Common myeloid progenitor, CD34-positive (primary cell): ENCODE results near the gene JMJD1C.

Experiments used
- CTCF ChIA-PET: fragments of 350-600 bp; sonication (Branson Sonifier 250); formaldehyde crosslinking; loops from one replicate; lab custom pipeline; 2021; ENCODE audit warnings: antibody characterized with exemption; lab: Charles Lee
- POLR2A ChIA-PET: fragments of 350-600 bp; sonication (Branson Sonifier 250); formaldehyde crosslinking; loops from one replicate; lab custom pipeline; 2021; ENCODE audit warnings: antibody characterized with exemption; lab: Charles Lee
- DNase-seq, 3 donors: peaks; one replicate each; pipeline versions ENCODE4 v3.0.0 to v3.0.0-alpha.2; 2013
- H3K27ac ChIP-seq, 2 experiments: 1 replicate in 1 of 2; 2 replicates in 1 of 2; pipeline ENCODE4 v1.7.0; 2013; ENCODE audit warnings: inconsistent platforms in 2 of 2, low read length in 2 of 2, mild to moderate bottlenecking in 2 of 2, low read depth in 1 of 2, moderate library complexity in 1 of 2; ENCODE audit not compliant: severe bottlenecking in 2 of 2, insufficient read depth in 1 of 2, poor library complexity in 1 of 2
- H3K27me3 ChIP-seq, 5 experiments: replicated peaks in 2 of 5; 1 replicate in 3 of 5; 2 replicates in 2 of 5; pipeline versions ENCODE4 v1.6.1 to v1.7.0; 2013; ENCODE audit warnings: low read length in 4 of 5, mild to moderate bottlenecking in 2 of 5, moderate library complexity in 2 of 5, inconsistent platforms in 1 of 5; ENCODE audit not compliant: insufficient read depth in 5 of 5, control insufficient read depth in 4 of 5
- H3K36me3 ChIP-seq, 4 experiments: 1 replicate in 2 of 4; 2 replicates in 2 of 4; pipeline versions ENCODE4 v1.6.1 to v1.7.0; 2013; ENCODE audit warnings: low read length in 3 of 4, control low read depth in 1 of 4, mild to moderate bottlenecking in 1 of 4; ENCODE audit not compliant: control insufficient read depth in 4 of 4, insufficient read depth in 4 of 4
- H3K4me1 ChIP-seq, 4 experiments: 1 replicate in 3 of 4; 2 replicates in 1 of 4; pipeline versions ENCODE4 v1.6.1 to v1.7.1; 2013; ENCODE audit warnings: low read length in 3 of 4, mild to moderate bottlenecking in 3 of 4, control low read depth in 1 of 4, inconsistent platforms in 1 of 4, moderate library complexity in 1 of 4; ENCODE audit not compliant: control insufficient read depth in 4 of 4, insufficient read depth in 4 of 4; ENCODE audit errors: control extremely low read depth in 1 of 4
- H3K4me3 ChIP-seq, 7 experiments: 1 replicate in 4 of 7; 2 replicates in 3 of 7; pipeline versions ENCODE4 v1.5.1 to v1.7.0; 2013; ENCODE audit warnings: mild to moderate bottlenecking in 7 of 7, low read length in 6 of 7, moderate library complexity in 6 of 7, inconsistent platforms in 2 of 7, low read depth in 2 of 7, control low read depth in 1 of 7; ENCODE audit not compliant: insufficient read depth in 4 of 7, control insufficient read depth in 1 of 7; ENCODE audit errors: extremely low read depth in 1 of 7
- H3K9me3 ChIP-seq, 5 experiments: 1 replicate in 4 of 5; 2 replicates in 1 of 5; pipeline versions ENCODE4 v1.6.1 to v1.7.1; 2013; ENCODE audit warnings: low read length in 4 of 5, mild to moderate bottlenecking in 2 of 5, inconsistent platforms in 1 of 5, low read depth in 1 of 5, moderate library complexity in 1 of 5; ENCODE audit not compliant: control insufficient read depth in 4 of 5, insufficient read depth in 2 of 5; ENCODE audit errors: control extremely low read depth in 1 of 5
- whole genome bisulfite sequencing: methylation state at CpG from one replicate; pipeline ENCODE4 v1.1.5; 2013; ENCODE audit not compliant: insufficient coverage; 5-methylcytosine and 5-hydroxymethylcytosine counted together

JMJD1C gene

DNA sequence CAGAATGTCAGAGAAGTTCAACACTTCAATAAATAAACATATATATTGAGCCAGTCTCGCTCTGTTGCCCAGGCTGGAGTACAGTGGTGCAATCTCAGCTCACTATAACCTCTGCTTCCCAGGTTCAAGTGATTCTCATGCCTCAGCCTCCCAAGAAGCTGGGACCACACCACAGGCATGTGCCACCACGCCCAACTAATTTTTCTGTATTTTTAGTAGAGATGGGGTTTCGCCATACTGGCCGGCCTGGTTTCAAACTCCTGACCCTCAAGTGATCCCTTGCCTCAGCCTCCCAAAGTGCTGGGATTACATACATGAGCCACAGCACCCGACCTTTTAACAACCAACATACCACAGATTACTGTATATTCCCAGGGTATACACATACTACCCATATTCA is 134.2 kb downstream of the JMJD1C start:
- H3K4me1 ChIP-seq: no peaks in the 10 kb centered on the region
- POLR2A ChIA-PET: no interaction called here
- H3K27ac ChIP-seq: no peak overlapping the region
- CTCF ChIA-PET: no interaction called here
- H3K27me3 ChIP-seq: no peaks in the 10 kb centered on the region
- H3K36me3 ChIP-seq: no peaks in the 10 kb centered on the region
- H3K9me3 ChIP-seq: no peaks in the 10 kb centered on the region
- DNase-seq: no peak
- H3K4me3 ChIP-seq: no peak overlapping the region
- 100% methylated on average over 4 of the region's 5 CpGs for WGBS

DNA sequence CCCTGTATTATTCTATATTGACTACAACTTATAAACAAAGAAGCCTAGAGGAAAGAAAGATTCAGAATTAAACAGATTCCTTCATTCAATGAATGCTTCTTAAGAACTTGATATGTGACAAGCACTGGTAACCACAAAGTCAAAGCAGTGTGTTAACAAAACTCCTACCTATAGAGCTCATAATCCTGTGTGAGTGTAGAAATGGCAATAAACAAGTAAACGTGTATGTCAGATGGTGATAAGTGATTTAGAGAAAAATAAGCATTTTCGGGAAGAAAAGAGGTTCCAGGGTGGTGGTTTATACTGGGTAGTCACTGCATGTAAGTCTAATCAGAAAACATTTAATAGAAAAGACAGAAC is 141.3 kb downstream of the JMJD1C start:
- 100% methylated on average over 1 of the region's 2 CpGs for WGBS
- CTCF ChIA-PET: no interaction called here
- DNase-seq: no peak
- H3K27ac ChIP-seq: no peak overlapping the region
- POLR2A ChIA-PET: no interaction called here
- peaks cover 0 to 2% (median 0%) of the 10 kb centered on the region in 4 experiments for H3K4me1 ChIP-seq
- no peaks in the 10 kb centered on the region for H3K9me3 ChIP-seq
- no peaks in the 10 kb centered on the region for H3K27me3 ChIP-seq
- no peak overlapping the region for H3K4me3 ChIP-seq
- H3K36me3 ChIP-seq: peaks cover 0 to 5% (median 2%) of the 10 kb centered on the region in 4 experiments

DNA sequence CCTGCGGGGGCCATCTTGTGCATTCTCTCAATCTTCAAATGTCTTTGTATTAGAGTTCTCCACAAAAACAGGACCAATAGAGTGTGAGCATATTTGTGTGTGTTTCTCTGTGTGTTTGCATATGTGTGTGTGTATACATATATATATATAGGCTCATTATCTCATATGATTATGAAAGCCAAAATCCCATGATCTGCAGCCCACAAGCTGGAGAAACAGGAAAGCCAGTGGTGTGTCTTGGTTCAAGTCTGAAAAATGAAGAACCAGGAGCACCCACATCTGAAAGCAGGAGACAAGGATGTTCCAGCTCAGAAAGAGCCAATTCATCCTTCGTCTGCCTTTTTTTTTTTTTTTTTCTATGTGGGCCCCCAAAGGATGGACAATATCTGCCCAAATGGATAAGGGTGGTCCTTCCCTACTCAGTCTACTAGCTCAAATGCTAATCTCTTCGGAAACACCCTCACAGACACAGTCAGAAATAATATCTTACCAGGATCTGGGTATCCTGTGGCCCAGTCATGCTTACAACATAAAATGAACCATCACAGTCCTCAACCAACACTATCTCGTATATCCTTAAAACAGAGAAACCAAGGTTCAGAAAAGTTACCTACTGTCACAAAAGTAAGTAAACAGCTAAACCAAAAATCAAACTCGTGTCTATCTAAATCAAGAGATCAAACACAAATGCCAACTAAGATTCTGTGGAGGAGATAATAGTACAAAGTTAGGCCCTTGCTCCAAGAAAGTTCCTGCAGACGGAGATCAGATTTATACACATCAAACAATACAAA is 141.9 kb downstream of the JMJD1C start:
- peak in 1 of 3 donors; percentile 4 for DNase-seq
- 90% methylated on average over 2 of the region's 6 CpGs for WGBS
- Histone ChIP-seq H3K9me3 (no peaks in the 10 kb centered on the region), H3K36me3 (peaks cover 0 to 5% (median 2%) of the 10 kb centered on the region in 4 experiments), H3K27me3 (no peaks in the 10 kb centered on the region), H3K27ac (no peak overlapping the region), H3K4me3 (no peak overlapping the region), H3K4me1 (peaks cover 0 to 2% (median 0%) of the 10 kb centered on the region in 4 experiments)
- CTCF ChIA-PET: no interaction called here
- POLR2A ChIA-PET: no interaction called here

DNA sequence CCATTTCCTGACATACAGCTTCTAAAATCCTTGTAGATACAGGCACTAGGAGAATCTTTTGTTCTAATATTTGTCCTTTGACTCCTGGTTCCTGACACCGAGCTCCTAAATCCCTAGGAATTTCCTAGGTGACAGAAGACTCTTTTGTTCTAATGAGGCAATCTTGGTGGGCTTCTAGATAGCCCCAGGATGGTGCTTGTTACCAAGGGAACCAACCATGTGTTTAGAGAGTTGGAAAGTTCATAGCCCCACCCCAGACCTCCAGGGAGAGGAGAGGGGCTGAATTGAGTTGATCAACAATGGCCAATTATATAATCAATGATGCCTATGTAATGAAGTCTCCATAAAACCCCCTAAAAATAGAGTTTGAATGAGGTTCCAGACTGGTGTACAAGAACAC is 145.1 kb downstream of the JMJD1C start:
- H3K27me3 ChIP-seq: no peaks in the 10 kb centered on the region
- WGBS: 93% methylated on average over 1 of the region's 1 CpG
- peaks cover 0 to 2% (median 0%) of the 10 kb centered on the region in 4 experiments for H3K4me1 ChIP-seq
- no peaks in the 10 kb centered on the region for H3K9me3 ChIP-seq
- H3K36me3 ChIP-seq: peaks cover 0 to 5% (median 2%) of the 10 kb centered on the region in 4 experiments
- H3K27ac ChIP-seq: no peak overlapping the region
- ChIA-PET POLR2A (no interaction called here), CTCF (interaction anchor here (0.8 to 1.0 kb wide), 3 partner anchors 28 to 35 kb away, joined by 3 to 4 read pairs (median 3); no protein-coding TSS in a partner anchor)
- DNase-seq: no peak
- no peak overlapping the region for H3K4me3 ChIP-seq

DNA sequence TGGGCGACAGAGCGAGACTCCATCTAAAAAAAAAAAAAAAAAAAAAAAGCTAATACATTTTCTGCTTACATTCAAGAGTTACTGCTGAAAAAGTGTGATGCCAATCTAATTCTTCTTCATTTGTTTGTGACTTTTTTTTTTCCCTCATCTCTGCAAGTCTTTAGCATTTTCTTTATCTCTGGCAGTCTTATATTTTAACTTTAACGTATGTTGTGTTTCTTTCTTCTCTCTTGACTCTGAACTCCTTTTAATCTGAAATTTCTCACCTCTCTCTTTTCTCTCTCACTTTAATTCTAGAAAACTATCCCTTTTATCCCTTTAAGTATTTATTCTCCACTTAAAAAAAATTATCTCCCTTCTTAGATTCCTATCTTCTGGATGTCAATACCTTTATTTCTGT is 146.5 kb downstream of the JMJD1C start:
- no peak for DNase-seq
- Histone ChIP-seq H3K4me1 (peaks cover 0 to 2% (median 0%) of the 10 kb centered on the region in 4 experiments), H3K27ac (no peak overlapping the region), H3K27me3 (no peaks in the 10 kb centered on the region), H3K4me3 (no peak overlapping the region), H3K9me3 (no peaks in the 10 kb centered on the region), H3K36me3 (peaks cover 0 to 5% (median 3%) of the 10 kb centered on the region in 4 experiments)
- ChIA-PET POLR2A (no interaction called here), CTCF (interaction anchor here (0.6 kb wide), 1 partner anchor 323 kb away, joined by 4 read pairs; no protein-coding TSS in a partner anchor)
- WGBS: no CpG with 5 or more reads among the region's 3 CpGs

DNA sequence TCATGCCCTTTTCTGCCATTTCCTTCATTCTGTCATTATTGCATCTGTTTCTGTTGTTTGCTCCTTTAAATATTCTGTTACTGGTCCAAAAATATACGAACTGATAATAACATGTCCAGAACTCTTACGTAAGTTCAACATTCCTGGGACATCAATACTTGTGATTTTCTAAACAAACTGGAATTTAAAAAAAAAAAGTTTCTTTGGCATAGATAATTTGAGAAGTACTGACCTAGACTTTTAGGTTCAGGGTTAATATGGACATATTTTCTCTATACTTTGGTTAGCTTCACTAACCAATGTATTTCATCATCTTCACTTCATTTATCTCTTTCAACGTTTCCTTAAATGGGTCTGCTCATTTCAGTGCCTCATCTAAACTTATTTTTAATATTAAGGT is 147.3 kb downstream of the JMJD1C start:
- no peaks in the 10 kb centered on the region for H3K9me3 ChIP-seq
- CTCF ChIA-PET: interaction anchor here (0.6 kb wide), 1 partner anchor 324 kb away, joined by 4 read pairs; no protein-coding TSS in a partner anchor
- H3K4me1 ChIP-seq: no peaks in the 10 kb centered on the region
- H3K36me3 ChIP-seq: peaks cover 0 to 6% (median 3%) of the 10 kb centered on the region in 4 experiments
- 100% methylated on average over 2 of the region's 3 CpGs for WGBS
- H3K27me3 ChIP-seq: no peaks in the 10 kb centered on the region
- no peak overlapping the region for H3K27ac ChIP-seq
- H3K4me3 ChIP-seq: no peak overlapping the region
- POLR2A ChIA-PET: no interaction called here
- DNase-seq: no peak

DNA sequence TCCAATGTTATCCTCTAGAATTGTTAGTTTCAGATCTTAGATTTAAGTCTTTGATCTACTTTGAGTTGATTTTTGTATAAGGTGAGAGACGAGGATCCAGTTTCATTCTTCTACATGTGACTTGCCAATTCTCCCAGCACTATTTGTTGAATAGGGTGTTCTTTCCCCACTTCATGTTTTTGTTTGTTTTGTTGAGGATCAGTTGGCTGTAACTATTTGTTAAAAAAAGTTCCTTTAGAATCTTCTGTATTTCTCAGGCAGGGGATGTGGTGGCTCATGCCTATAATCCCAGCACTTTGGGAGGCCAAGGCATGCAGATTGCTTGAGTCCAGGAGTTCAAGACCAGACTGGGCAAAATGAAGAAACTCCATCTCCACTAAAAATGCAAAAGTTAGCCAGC is 151.8 kb downstream of the JMJD1C start:
- no CpG with 5 or more reads among the region's 1 CpG for WGBS
- ChIA-PET POLR2A (no interaction called here), CTCF (no interaction called here)
- Histone ChIP-seq H3K9me3 (no peaks in the 10 kb centered on the region), H3K27me3 (no peaks in the 10 kb centered on the region), H3K4me3 (no peak overlapping the region), H3K36me3 (peaks cover 0 to 3% (median 0%) of the 10 kb centered on the region in 4 experiments), H3K27ac (no peak overlapping the region), H3K4me1 (no peaks in the 10 kb centered on the region)
- DNase-seq: no peak
